ENCODE measurements around the gene MTARC2. TPM values are rescaled to one million over a fixed set of nuclear protein-coding genes. Genes with fewer than 3 reads are reported as not detected.
A peak's percentile ranks its signal among the peaks of the same experiment; 100 is the strongest.

The MTARC2 gene
- total and polyA plus RNA-seq, 2 donors from 2014 or later: 28.6 to 95.2 TPM

- Histone ChIP-seq H3K27me3 (ENCODE audit: control insufficient read depth, insufficient read depth, low read length) (no peaks in the 10 kb centered on the region), H3K36me3 (ENCODE audit: control insufficient read depth in 2 of 3, insufficient read depth in 3 of 3, low read length in 3 of 3) (no peaks in the 10 kb centered on the region), H3K27ac (ENCODE audit: low read depth in 2 of 2, low read length in 2 of 2) (no peak overlapping the region), H3K4me3 (ENCODE audit: low read length in 3 of 3) (no peak overlapping the region), H3K4me1 (ENCODE audit: control insufficient read depth in 2 of 3, insufficient read depth in 2 of 3, low read depth in 1 of 3, low read length in 3 of 3) (peaks cover 0 to 9% (median 3%) of the 10 kb centered on the region in 3 donors), H3K9me3 (ENCODE audit: control insufficient read depth in 2 of 3, insufficient read depth in 1 of 3, low read length in 3 of 3) (no peaks in the 10 kb centered on the region), H3K9ac (ENCODE audit: low read length in 3 of 3) (no peak overlapping the region)
- TF ChIP-seq CTCF (IDR thresholded peaks at IDR 0.05; ENCODE audit: borderline replicate concordance, extremely low read depth, insufficient read depth): no peak
- intact Hi-C loops (cut with DNase I): no loop called here
- no peak for DNase-seq
- FAIRE-seq: no peak
Measured at GRCh38 chr1:220707160-220707559, 41.0 kb upstream of the MTARC2 start.

- no peak for FAIRE-seq
Measured at GRCh38 chr1:220708244-220708643, 39.9 kb upstream of the MTARC2 start.

DNA sequence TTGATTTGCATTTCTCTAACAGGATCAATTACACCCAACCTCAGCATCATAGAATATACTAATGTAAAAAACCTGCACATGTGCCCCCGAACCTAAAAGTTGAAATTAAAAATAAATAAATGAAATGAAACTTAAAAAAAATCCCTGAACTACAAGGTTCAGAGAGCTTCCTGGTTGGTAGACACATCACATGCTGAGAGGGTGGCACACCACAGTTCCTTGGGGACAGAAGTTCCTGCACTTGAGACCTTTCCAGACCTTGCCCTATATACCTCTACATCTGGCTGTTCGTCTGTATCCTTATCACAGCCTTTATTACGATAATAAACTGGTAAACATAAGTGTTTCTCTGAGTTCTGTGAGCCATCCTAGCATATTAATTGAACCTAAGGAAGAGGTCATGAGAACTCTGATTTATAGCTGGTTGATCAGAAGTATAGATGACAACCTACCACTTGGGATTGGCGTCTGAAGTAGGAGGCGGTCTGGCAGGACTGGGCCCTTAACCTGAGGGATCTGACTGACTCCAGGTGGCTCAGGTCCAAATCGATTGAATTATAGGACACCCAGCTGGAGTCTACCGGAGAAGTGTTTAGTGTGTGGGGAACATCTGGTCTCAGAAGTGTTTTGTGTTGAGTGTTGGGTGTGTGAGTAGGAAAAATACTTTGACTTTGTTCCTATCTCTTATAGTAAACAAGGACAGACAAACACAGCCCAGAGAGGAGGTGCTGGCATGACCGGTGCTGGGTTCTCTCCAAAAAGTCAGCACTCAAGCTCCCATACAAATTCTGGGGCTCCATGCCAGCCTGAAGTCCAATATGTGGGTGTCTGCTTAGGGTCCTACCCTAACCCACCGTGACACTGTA lies 39.0 kb upstream of the MTARC2 start:
- no peaks in the 10 kb centered on the region for H3K27me3 ChIP-seq (ENCODE audit: control insufficient read depth, insufficient read depth, low read length)
- H3K36me3 ChIP-seq (ENCODE audit: control insufficient read depth in 2 of 3, insufficient read depth in 3 of 3, low read length in 3 of 3): no peaks in the 10 kb centered on the region
- no peak for TF ChIP-seq CTCF (IDR thresholded peaks at IDR 0.05; ENCODE audit: borderline replicate concordance, extremely low read depth, insufficient read depth)
- H3K9ac ChIP-seq (ENCODE audit: low read length in 3 of 3): no peak overlapping the region
- intact Hi-C loops (cut with DNase I): no loop called here
- FAIRE-seq (no peak), DNase-seq (no peak)
- H3K4me1 ChIP-seq (ENCODE audit: control insufficient read depth in 2 of 3, insufficient read depth in 2 of 3, low read depth in 1 of 3, low read length in 3 of 3): peaks cover 0 to 4% (median 3%) of the 10 kb centered on the region in 3 donors
- no peak overlapping the region for H3K27ac ChIP-seq (ENCODE audit: low read depth in 2 of 2, low read length in 2 of 2)
- H3K4me3 ChIP-seq (ENCODE audit: low read length in 3 of 3): no peak overlapping the region
- H3K9me3 ChIP-seq (ENCODE audit: control insufficient read depth in 2 of 3, insufficient read depth in 1 of 3, low read length in 3 of 3): no peaks in the 10 kb centered on the region

More at GRCh38 chr1:220708244-220708643, 39.9 kb upstream of the MTARC2 start:
- Histone ChIP-seq H3K36me3 (ENCODE audit: control insufficient read depth in 2 of 3, insufficient read depth in 3 of 3, low read length in 3 of 3) (no peaks in the 10 kb centered on the region), H3K9me3 (ENCODE audit: control insufficient read depth in 2 of 3, insufficient read depth in 1 of 3, low read length in 3 of 3) (no peaks in the 10 kb centered on the region), H3K4me3 (ENCODE audit: low read length in 3 of 3) (no peak overlapping the region), H3K27me3 (ENCODE audit: control insufficient read depth, insufficient read depth, low read length) (no peaks in the 10 kb centered on the region), H3K4me1 (ENCODE audit: control insufficient read depth in 2 of 3, insufficient read depth in 2 of 3, low read depth in 1 of 3, low read length in 3 of 3) (peaks cover 0 to 4% (median 3%) of the 10 kb centered on the region in 3 donors), H3K9ac (ENCODE audit: low read length in 3 of 3) (no peak overlapping the region), H3K27ac (ENCODE audit: low read depth in 2 of 2, low read length in 2 of 2) (no peak overlapping the region)
- TF ChIP-seq CTCF (IDR thresholded peaks at IDR 0.05; ENCODE audit: borderline replicate concordance, extremely low read depth, insufficient read depth): no peak
- peak in 2 of 5 donors; percentile 9 to 23 for DNase-seq
- intact Hi-C loops (cut with DNase I): no loop called here
